ENCODE measurements around the gene KIAA1958.

Gene KIAA1958, protein sequence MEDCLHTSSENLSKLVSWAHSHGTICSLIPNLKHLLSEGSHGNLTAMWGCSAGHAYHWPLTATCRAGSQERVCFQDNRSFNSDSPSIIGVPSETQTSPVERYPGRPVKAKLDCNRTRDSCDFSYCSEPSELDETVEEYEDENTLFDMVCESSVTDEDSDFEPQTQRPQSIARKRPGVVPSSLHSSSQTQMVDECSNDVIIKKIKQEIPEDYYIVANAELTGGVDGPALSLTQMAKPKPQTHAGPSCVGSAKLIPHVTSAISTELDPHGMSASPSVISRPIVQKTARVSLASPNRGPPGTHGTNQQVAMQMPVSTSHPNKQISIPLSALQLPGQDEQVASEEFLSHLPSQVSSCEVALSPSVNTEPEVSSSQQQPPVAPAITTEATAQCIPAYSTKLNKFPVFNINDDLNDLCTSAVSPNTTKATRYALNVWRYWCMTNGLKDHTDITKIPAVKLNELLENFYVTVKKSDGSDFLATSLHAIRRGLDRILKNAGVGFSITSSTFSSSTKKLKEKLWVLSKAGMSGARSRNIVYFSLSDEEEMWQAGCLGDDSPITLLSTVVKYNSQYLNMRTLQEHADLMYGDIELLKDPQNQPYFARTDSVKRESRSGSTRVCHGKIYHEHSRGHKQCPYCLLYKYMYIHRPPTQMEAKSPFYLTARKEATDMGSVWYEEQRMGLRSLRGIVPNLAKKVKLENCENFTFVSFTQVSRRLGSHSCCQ

DNA sequence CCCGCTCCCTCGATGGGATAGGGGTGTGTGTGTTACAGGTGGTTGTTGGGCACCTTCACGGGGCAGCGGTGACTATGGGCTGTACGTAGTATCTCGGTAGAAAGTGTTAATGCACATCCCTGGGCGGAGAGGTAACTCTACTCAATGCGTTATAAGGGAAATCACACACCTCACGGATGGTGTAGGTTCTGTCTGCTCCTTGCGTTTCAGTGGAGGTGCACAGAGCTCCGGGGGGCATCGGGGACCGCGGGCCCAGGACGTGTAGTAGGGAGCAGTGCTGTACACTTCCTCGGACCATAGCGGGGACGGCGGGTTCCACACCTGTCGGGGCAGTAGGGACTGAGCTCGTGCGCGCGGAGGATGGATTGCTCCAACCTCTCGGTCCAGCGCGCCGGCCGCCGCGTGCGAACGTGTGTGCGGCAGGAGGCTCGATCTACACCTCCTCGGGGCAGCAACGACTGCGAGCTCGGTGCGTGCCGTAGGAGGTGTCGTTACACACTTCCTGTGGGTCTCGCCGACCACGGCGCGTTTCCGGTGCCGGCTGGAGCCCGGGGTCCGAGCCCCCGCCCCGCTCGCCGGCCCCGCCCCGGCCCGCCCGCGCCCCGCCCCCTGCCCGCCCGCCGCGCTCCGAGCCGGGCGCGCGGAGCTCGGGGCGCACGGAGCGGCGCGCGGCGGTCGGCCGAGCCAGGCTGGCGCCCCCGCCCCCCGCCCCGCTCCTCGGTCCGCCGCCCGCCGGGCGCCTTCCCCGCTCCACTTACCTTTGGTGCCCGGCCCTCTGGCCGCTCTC is at the start of gene KIAA1958:
Gene KIAA1958 (plus strand): TSS at position 607 of the 787 bp plus-strand sequence. CDS start 87,254 bp downstream, outside the sequence.
- in situ Hi-C loops (cut with HindIII; ENCODE audit: low sequenced_read_pairs) = no loop called here

DNA sequence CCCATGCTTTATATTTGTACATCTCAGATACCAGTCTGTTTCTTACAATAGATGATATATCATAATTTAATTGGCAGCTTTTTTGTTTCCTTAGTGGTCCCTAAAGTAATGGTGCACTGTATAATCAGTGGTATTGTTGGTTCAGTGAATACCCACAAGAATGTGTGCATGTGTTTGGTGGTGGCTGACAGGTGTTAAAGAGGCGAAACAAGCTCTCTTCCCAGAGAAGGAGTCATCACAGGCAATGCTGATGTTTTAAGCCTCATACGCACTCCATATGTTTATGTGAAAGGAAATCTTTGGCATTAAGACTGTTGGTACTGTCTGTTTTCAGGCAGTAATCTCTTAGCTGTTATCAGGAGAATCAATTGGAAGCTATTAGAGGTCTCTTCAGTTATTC is 49.2 kb upstream of the KIAA1958 start:
- in situ Hi-C loops (cut with HindIII; ENCODE audit: low sequenced_read_pairs) = no loop called here

DNA sequence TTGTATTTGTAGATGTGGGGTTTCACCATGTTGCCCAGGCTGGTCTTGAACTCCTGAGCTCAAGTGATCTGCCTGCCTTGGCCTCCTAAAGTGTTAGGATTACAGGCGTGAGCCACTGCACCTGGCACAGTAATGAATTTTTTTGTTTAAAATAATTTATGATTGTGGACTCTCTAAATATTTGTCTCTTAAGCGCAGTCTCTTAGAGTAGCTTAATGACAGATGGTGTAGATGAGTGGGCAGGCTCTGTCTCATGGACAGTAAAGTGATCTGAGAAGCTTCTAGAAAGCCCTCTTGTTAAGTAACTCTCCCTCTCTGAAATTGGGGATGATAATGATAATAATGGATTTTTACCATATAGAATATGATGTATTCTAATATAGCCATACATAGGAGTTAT is 47.5 kb upstream of the KIAA1958 start:
- in situ Hi-C loops (cut with HindIII; ENCODE audit: low sequenced_read_pairs) = no loop called here

DNA sequence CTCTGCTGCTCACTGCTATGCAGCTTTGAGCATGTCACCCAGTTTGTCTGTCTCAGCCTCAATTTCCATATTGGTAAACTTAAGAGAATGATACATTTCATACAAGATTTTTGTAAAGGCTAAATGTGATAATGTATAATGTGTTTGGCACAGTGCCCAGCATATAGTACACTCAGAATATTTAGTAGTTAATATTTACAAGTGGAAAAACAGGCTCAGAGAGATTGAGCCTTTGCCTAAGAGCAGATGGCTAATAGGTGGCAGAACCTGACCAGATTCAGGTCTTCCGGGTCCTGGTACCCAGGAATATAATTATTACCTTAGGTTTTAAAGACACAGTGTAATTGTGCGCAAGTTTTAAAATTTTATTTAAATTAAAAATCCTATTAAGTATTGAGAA is 46.8 kb upstream of the KIAA1958 start:
- in situ Hi-C loops (cut with HindIII; ENCODE audit: low sequenced_read_pairs) = no loop called here

DNA sequence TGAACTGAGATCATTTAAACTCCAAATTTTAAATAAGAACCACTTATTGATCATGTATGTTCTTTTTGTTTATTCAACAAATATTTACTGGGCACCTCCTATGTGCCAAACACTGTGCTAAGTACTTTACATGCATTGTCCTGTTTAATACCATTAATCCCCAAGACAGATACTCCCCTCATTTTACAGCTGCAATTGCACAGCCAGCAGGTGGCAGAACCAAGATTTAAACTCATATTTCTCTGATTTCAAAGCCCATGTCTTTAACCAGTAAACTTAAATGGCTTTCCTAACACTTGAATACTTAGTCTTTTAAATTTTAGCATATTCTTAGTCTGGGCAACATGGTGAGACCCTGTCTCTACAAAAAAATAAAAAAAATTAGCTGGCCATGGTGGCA is 43.4 kb upstream of the KIAA1958 start:
- in situ Hi-C loops (cut with HindIII; ENCODE audit: low sequenced_read_pairs) = no loop called here

DNA sequence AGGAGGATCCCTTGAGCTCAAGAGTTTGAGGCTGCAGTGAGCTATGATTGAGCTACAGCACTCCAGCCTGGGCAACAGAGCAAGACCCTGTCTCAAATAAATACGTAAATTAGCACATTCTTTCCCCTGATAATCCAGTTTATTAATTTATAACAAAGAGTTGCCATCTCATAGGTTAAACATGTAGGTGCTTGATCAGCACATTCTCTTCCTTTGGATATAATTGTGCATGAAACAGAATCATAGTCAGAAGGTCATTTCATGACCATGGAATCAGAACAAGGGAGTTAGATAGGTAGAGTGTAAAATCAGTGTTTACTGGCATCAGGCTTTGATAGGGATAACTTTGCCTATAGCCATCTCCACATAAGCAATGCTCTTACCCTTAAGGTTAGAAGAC is 43.0 kb upstream of the KIAA1958 start:
- in situ Hi-C loops (cut with HindIII; ENCODE audit: low sequenced_read_pairs) = no loop called here

DNA sequence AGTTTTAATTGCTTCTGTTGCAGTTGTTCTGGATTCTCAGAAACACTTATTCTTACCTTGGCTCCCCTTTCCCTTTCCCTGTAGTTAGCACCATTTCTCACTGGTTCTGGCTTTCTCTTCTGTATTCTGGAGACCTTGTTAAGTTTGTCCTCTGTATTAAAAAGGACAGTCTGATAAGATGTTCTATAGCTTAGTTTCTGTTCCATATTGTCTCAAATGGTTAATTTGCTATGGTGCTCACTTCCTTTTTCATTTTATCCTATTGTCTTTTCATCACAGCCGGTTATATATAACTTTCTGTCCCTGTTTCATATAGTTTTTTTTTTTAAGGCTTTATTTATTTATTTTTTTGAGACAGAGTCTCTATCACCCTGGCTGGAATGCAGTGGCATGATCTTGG is 41.4 kb upstream of the KIAA1958 start:
- in situ Hi-C loops (cut with HindIII; ENCODE audit: low sequenced_read_pairs) = no loop called here

DNA sequence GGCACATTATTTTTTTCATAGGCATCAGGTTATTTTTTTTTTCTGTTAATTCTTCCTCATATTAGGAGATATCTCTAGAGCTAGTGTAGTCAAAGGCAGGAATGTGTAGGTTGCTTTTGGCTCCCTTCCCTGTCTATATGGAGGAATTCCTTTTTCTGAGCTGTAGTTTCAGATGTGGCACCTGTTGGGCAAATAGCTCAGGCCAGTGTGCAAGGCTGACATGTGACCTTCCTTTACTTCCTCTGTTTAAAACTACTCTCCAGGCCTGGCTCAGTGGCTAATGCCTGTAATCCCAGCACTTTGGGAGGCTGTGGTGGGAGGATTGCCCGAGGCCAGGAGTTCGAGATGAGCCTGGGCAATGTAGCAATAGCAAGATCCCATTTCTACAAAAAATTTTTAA is 40.5 kb upstream of the KIAA1958 start:
- in situ Hi-C loops (cut with HindIII; ENCODE audit: low sequenced_read_pairs) = no loop called here

DNA sequence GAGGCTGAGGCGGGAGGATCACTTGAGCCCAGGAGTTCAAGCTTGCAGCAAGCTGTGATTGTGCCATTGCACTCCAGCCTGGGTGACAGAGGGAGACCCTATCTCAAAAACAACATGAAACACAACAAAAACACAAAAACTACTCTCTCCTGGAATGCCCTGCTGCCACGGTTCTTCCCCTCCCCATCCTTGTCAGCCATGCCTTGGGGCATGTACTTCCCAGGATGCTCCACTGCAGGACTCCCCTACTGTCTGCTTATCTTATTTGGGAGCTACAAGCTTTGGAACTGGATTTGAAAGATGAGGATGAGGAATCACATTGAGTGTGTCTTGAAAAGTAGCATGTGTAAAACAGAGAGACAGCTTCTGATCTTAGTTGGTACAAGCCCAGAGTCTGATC is 40.1 kb upstream of the KIAA1958 start:
- in situ Hi-C loops (cut with HindIII; ENCODE audit: low sequenced_read_pairs) = no loop called here

DNA sequence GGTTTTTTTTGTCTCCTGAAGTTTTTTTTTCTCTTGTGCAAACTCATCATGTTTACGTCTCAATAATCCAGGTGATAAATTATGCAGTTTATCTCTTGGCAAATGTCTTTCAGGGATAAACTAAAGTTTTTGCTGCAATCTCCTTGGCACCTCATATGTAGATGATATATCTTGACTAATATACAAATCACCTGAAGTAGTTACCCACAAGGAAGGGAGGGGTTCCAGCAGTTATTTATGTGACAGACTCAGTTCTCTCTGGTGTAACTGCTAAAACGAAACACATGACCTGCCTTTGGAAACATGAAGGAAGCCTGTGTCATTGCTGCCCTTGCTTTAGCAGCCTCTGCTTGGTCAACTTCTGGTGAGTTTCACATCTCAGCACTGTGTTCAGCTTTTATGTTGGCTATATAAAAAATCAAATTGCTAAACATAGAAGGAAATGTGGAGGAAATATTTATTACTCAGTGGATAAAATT is 39.3 kb upstream of the KIAA1958 start:
- in situ Hi-C loops (cut with HindIII; ENCODE audit: low sequenced_read_pairs) = no loop called here

DNA sequence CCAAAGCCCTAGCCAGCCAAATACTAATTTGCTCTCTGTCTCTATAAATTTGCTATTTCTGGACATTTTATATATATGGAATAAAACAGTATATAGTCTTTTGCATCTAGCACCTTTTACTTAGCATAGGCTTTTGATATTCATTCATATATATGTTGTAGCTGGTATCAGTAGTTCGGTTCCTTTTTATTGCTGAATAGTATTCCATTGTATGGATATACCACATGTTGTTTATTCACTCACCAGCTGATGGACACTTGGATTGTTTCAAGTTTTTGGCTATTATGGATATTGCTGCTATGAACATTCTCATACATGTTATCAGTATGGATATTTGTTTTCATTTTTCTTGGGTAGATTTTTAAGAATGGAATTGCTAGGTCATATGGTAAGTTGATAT is 23.8 kb upstream of the KIAA1958 start:
- in situ Hi-C loops (cut with HindIII; ENCODE audit: low sequenced_read_pairs) = no loop called here

DNA sequence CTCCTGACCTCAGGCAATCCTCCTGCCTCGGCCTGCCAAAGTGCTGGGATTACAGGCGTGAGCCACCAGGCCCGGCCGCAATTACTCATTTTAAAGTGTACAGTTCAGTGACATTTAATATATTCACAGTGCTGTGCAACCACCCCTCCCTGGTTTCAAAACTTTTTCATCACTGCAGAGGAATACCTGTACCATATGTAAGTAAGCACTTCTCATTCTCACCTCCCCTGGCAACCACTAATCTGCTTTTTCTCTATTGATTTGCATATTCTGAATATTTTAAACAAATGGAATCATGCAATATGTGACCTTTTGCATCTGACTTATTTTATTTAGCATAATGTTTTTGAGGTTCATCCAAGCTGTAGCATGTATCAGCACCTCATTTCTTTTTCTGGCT is 21.3 kb upstream of the KIAA1958 start:
- in situ Hi-C loops (cut with HindIII; ENCODE audit: low sequenced_read_pairs) = no loop called here

DNA sequence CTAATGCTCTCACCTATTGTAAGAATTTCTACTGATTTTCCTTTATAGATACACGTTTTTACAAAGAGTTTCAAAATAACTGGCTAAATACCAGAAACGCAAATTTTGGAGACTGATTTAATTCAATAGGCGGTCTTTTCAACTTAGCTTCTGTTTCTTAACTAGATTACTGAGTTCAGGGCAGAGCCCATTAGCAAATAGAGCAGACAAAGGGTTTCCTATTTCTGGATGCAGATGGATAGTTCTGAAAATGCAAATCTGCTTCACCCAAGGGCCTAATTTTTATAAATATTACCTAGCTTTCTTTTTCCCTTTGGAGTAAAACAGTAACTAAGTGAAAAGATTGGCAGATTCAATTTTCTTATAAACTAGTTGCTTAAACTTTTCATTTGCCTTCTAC is 13.6 kb upstream of the KIAA1958 start:
- in situ Hi-C loops (cut with HindIII; ENCODE audit: low sequenced_read_pairs) = no loop called here

DNA sequence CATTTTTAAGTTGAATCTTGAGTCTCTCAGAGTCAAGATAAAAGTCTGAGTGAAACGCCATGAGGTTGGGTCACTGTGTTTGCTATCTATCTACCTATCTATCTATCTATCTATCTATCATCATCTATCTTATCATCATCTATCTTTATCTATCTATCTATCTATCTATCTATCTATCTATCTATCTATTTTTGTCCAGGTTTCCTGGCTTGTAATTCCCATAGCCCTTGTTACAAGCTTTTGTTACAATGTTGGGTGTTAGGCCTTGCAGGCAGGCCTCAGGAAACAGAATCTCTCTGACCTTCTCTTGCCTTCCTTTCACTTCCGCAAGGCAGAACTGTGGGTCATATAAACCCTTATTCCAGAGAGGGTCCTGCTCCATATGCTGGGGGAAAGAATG is 12.6 kb upstream of the KIAA1958 start:
- in situ Hi-C loops (cut with HindIII; ENCODE audit: low sequenced_read_pairs) = no loop called here

DNA sequence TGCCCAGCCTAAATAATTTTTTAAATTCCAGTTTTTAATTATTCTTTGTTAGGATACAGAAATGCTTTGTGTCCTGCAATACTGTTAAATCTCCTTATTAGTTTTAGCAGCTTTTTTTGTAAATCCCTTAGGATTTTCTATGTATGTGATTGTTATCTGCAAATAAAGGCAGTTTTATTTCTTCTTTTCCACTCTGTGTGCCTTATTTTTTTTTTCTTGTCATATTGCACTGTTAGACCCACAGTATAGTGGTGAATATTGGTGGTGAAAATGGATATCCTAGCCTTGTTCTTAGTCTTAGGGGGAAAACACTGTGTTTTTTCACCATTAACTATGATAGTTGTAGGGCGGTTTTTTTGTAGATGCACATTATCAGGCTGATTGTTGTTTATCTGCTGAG is 11.3 kb upstream of the KIAA1958 start:
- in situ Hi-C loops (cut with HindIII; ENCODE audit: low sequenced_read_pairs) = no loop called here

DNA sequence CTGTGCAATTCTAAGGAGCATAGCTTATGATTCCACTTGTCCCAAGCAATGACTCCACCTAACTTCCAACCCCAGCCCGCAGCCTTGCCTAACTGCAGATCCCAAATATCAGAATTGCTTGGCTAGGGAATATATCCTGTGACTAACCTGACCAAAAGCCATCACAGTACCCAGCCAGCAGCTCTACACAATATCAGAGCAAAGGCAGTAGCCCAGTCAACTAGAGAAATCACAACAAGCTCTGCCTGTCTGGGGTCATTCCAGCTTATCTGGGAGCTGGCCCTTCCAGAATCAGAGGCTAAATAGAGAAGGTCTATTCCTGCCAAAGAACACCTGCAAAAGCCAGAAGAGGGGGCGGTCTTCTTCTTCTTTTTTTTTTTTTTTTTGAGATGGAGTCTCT is 9.3 kb upstream of the KIAA1958 start:
- in situ Hi-C loops (cut with HindIII; ENCODE audit: low sequenced_read_pairs) = no loop called here

DNA sequence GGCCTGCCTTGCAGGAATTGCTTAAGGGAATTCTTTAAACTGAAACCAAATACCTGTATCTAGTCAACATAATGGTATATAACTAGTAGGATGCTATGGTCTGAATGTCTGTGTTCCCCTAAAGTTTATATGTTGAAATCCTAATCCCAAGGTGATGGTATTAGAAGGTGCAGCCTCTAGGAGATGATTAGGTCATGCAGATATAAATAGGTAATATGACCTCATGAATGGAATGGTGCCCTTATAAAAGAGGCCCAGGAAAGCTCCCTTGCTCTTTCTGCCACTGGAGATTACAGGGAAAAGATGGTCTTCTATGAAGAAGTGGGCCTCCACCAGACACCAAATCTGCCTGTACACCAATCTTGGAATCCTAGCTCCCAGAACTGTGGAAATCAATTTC is 7.4 kb upstream of the KIAA1958 start:
- in situ Hi-C loops (cut with HindIII; ENCODE audit: low sequenced_read_pairs) = no loop called here

DNA sequence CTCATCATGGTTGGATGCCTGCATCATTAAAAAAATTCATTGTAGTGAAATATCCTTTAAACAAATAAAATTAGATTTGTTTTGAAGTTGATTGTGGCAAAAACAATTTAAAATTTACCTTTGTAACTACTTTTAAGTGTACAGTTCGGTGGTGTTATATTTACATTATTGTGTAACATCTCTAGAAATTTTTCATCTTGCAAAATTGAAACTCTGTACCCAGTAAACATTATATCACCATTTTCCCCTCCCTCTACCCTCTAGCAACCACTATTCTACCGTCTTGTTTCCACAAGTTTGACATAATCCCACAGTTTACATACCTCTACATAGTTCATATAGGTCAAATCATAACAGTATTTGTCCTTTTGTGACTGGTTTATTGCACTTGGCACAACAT is 2.0 kb upstream of the KIAA1958 start:
- in situ Hi-C loops (cut with HindIII; ENCODE audit: low sequenced_read_pairs) = no loop called here

DNA sequence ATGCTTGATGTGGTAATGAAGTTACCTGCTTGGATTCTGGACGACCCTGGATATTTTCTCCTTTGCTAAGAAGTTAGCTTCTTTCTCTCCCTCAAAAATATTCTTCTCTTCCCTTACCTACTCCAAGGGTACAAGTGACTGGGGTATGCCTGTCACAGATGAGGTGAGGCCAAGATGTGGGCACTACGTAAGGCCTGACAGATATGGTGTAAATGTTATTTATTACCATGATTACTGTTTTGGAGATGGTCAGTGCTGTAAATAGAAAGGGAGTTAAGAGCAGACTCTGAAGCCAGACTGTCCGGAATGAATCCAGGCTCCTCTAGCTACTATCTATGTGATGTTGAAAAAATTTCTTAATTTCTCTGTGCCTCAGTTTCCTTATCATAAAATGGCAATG is 1.1 kb upstream of the KIAA1958 start:
- in situ Hi-C loops (cut with HindIII; ENCODE audit: low sequenced_read_pairs) = no loop called here

DNA sequence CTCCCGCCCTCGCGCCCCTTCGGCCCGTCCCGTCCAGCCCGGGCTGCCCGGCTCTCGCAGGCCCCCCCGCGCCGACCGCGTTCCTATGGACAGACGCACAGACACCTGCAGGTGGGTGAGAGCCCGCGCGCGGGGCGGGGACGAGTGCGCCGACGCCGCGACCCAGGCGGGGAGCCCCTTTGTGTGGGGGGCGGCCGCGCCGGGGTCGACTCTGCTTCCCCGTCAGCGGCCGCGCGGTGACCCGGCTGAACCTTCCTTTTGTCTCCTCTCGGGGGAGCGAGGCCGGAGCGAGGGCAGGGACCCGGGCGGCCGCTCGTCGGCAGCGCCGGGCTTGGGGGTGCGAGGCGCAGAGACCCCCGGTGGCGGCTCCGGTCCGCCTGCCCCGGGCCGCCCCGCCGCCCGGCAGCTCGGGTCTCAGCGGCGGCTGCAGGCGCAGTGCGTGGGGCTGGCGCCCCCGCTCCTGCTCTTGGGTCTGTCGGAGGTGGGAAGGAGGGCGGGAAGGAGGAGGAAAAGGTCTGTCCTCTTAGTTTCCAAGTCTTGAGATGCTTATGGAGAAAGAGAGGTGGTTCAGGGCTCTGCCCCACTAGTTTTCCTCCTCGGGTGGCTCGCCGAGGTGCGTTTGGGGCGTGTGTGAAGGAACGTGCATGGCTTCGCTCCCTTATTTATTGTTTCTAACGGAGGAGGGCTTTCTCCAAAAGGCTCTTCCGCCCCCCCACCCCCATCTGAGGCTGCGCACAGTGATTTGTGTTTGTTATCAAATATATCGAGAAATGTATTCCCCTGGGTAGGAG is 576 bp downstream of the KIAA1958 start:
- in situ Hi-C loops (cut with HindIII; ENCODE audit: low sequenced_read_pairs) = no loop called here
